Cerebellar nuclear complex (tissue), 1 donor: Measurements from ENCODE around the gene CLCA2.

Experiments
- DNase-seq, 2 experiments: peaks; one replicate each; lab custom pipeline; 2025; lab: John Stamatoyannopoulos, UW

The CLCA2 gene

GRCh38 chr1:86423873-86424272, at the start of gene CLCA2:
CLCA2 (plus strand) TSS chr1:86424171; CDS start chr1:86424248, 77 bp downstream.
- no peak for DNase-seq

GRCh38 chr1:86375688-86376087, 48.3 kb upstream of the CLCA2 start:
- no peak for DNase-seq

GRCh38 chr1:86377341-86377740, 46.6 kb upstream of the CLCA2 start:
- no peak for DNase-seq

GRCh38 chr1:86378813-86379212, 45.2 kb upstream of the CLCA2 start:
- no peak for DNase-seq

- DNase-seq: no peak
Observed at GRCh38 chr1:86380257-86380861, 43.6 kb upstream of the CLCA2 start.

- no peak for DNase-seq
Observed at GRCh38 chr1:86381223-86381622, 42.7 kb upstream of the CLCA2 start.

- DNase-seq: no peak
Observed at GRCh38 chr1:86382878-86383277, 41.1 kb upstream of the CLCA2 start.

- no peak for DNase-seq
Observed at GRCh38 chr1:86387916-86388627, 35.9 kb upstream of the CLCA2 start.

GRCh38 chr1:86388777-86389176, 35.2 kb upstream of the CLCA2 start:
- DNase-seq: no peak

- no peak for DNase-seq
Observed at GRCh38 chr1:86389307-86389706, 34.7 kb upstream of the CLCA2 start.

- DNase-seq: no peak
Observed at GRCh38 chr1:86394416-86394815, 29.6 kb upstream of the CLCA2 start.

- DNase-seq: peak; percentile 83 to 94
Observed at GRCh38 chr1:86395751-86396497, 28.0 kb upstream of the CLCA2 start, which contains the start of gene ODF2L. ODF2L (minus strand) TSS chr1:86396323; CDS start chr1:86387027, 9,296 bp downstream.

GRCh38 chr1:86396498-86396890, 27.5 kb upstream of the CLCA2 start:
- DNase-seq: no peak

- DNase-seq: no peak
Observed at GRCh38 chr1:86409416-86410021, 14.5 kb upstream of the CLCA2 start.

GRCh38 chr1:86410879-86411278, 13.1 kb upstream of the CLCA2 start:
- no peak for DNase-seq

- no peak for DNase-seq
Observed at GRCh38 chr1:86416343-86416742, 7.6 kb upstream of the CLCA2 start.

GRCh38 chr1:86419277-86419903, 4.6 kb upstream of the CLCA2 start:
- no peak for DNase-seq

GRCh38 chr1:86421601-86422280, 2.2 kb upstream of the CLCA2 start:
- DNase-seq: no peak

GRCh38 chr1:86423473-86423872, 498 bp upstream of the CLCA2 start:
- DNase-seq: no peak

GRCh38 chr1:86429122-86429725, 5.3 kb downstream of the CLCA2 start:
- DNase-seq: no peak

GRCh38 chr1:86429835-86430234, 5.9 kb downstream of the CLCA2 start:
- no peak for DNase-seq
